ENCODE data around the gene MKNK2.
"Not testable (repeated sequence)": the region's sequence is repeated elsewhere in the genome, so short reads cannot be mapped to it uniquely, and the experiment has no call there.

Gene MKNK2

DNA sequence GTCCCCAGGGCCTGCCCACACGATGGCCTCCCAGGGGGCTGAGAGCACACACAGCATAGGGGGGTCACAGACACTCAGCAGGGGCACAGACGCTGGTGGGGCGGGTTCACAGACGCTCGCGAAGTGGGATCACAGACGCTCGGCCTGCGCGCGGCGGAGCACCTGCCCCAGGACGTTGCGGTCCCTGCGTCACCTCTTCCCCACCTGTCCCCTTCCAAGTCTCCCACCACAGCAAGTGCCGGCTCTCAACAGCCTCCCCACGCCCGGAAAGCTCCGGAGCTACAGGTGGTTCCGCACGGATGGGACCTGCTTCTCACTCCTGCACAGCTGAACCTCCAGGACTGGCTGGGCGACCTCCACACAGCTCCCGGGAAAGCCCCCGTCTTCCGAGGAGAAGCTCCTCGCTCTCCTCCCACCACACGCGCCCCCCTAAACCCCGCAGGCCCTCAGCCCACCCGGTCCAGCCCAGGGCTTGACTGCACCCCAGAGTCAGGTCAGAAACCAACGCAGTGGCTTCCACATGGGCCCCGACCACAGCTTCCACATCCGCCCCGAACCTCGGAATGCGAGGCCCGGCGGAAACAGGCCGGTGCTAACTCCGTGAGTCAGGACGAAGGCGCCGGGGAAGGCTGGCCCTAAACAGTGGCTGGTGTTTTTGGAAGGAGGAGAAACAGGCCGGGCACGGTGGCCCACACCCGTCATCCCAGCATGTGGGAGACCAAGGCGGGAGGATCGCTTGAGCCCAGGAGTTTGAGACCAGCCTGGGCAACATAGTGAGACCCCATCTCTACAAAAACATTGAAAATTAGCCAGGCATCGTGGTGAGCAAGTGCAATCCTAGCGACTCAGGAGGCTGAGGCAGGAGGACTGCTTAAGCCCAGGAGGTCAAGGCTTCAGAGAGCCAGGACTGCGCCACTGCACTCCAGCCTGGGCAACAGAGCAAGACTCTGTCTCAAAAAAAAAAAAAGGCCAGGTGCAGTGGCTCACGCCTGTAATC, 52.0 kb downstream of the MKNK2 start:
- FAIRE-seq (no peak), DNase-seq (ENCODE audit: insufficient read length, low spot score) (no peak)

DNA sequence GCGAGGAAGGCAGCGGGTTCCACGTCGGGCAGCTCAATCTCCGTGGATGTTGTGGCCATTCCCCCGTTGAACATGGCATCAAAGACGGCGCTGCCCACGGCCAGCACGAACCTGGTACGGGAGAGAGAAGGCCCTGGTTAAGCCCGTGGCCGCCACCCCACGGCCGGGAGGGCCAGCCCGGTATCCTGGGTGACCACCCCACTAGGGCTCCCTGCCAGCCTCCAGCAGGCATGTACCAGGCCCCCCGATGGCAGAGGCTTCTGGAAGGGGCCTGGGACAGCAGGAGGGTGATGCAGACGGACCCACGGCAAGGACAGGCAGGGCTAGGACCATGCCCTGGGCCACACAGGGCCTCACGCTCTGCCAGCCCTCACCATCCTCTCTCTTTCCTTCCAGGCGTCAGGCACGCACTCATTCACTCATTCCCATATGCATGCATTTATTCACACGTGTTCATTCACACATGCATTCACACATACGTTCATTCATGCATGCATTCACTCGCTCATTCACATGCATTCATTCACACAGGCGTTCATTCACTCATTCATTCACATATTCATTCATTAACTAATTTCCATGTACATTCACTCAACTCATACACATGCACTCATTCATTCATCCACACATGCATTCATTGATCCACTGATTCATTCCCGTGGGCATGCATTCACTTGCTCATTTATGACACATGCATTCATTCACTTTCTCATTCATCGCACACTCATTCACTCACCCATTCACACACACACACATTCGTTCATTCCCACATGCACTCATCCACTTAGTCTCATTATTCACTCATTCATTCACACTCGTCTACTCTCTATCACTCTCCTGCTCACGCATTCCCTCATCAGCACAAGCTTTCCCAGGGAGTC, 53.5 kb downstream of the MKNK2 start:
- FAIRE-seq: no peak
- no peak for DNase-seq (ENCODE audit: insufficient read length, low spot score)

DNA sequence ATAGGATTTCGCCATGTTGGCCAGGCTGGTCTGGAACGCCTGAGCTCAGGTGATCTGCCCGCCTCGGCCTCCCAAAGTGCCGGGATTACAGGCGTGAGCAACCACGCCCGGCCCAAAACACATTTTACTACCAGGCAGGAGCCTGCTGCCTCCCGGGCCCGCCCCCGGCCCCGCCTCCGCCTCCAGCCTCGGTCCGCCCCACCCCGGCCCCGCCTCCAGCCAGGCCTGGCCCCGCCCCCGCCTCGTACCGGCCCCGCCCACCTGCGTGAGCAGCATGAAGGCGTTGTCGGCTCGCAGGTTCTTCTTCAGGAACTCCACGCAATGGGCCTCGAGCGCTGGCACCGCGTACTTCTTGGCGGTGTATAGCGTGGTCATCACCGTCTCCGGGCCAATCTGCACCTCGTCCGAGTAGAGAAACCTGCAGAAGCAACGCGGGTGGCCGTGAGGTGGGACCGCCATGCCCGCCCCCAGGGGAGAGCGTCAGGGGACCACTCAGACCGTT, 58.2 kb downstream of the MKNK2 start:
- FAIRE-seq (no peak), DNase-seq (ENCODE audit: insufficient read length, low spot score) (no peak)

DNA sequence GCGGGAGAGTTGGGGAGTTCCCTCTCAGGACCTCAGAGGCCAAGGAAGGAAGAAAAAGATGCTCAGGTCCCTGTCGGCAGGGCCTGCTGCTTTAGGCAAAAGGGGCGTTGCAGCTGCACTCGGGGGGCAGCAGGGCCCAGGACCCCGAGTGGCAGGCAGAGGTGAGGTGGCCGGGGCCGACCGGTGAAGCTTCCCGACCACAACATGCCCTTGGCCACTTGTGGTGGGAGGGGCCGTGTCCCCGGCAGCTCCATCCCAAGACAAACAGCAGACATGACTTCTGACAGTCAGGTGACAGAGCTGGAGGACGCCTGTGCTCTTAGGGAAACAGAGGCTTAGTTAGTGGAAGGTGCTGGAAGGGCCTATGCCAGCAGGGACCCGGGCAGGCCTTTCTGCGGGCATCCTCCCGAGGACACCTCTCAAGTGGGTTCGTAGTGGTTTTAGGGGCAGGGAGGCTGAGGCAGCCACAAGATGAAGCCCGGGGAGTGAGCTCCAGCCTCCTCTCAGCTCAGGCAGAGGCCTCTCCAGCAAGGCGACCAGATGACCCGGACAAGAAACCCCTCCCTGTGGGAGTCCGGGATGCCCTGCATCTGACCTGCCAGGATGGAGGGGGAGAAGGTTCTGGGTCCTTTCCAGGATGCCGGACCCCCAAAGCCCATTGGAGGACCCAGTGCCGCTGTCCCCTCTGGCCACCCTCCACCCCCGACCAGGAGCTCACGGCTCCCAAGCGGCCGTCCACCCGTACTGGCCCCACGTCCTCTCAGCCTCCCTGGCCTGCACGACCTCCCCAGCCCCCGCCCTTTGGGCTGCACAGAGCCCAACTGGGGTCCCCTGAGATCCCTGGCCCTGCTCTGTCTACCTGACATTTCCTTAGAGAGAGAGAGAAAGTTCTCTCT, 59.8 kb downstream of the MKNK2 start:
- DNase-seq (ENCODE audit: insufficient read length, low spot score) (no peak), FAIRE-seq (no peak)

DNA sequence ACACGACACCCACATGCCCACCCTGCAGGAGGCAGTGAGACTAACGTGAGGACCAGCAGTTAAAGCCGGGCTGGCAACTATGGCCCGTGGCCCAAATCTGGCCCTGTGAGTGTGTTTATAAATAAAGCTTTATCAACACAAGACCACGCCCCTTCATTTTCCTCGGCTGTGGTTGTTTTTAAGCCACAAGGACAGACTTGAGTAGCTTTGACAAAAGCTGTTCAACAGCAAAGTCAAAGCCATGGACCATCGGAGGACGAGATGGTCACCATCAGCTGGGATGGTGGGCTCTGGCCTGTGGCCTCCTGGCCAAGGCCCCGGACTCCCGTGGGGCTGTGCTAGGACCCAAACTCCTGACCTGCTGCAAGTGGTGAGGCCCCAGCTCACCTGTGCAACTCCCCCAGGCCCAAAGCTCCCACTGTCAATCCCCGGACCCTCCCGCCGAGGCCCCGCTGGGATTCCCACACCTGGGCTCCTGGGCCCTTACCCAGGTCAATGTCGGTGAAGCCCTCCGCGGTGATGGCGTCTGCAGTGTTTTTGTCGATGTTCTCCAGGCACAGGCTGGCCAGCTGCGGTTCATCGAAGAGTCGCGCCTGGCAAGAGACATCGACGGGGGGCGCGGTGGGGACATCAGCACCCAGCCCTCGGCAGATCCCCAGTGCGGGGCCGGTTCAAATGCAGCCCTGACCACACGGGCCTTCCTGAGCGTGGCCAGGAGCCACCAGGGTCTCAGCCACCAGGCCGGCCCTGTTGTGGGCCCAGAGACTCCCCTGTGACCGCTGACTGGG, 60.6 kb downstream of the MKNK2 start:
- no peak for FAIRE-seq
- DNase-seq (ENCODE audit: insufficient read length, low spot score): no peak

DNA sequence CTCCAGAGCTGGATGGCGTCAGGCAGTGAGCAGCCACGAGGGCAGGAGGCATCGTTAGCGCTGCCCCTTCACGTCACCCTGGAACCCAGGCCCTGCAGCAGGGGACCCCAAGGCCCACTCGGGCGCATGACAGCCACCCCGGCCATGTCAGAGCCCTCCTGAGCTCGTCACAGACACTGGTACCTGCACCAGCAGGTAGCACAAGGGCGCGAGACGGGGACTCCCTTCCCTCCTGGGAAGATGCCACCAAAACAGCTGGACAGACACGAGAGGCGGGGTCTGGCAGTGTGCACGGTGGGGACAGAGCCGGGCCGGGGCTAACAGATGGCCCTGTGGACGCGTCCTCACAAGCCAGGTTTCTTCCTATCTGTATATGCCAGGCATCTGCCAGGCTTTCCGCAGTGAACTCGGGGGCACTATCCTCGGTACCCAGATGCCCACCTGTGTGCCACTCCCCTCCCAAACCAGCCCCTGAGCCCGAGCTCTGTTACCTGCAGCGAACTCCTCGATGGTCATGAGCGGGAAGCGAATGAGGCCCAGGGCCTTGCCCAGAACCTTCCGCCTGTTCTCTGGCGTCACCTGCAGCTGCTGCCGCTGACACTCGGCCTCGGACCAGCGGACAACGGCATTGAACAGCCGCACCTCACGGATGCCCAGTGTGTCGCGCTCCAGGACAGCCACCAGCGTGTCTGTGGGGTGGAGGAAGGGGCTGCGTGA, 61.4 kb downstream of the MKNK2 start:
- FAIRE-seq (no peak), DNase-seq (ENCODE audit: insufficient read length, low spot score) (no peak)

DNA sequence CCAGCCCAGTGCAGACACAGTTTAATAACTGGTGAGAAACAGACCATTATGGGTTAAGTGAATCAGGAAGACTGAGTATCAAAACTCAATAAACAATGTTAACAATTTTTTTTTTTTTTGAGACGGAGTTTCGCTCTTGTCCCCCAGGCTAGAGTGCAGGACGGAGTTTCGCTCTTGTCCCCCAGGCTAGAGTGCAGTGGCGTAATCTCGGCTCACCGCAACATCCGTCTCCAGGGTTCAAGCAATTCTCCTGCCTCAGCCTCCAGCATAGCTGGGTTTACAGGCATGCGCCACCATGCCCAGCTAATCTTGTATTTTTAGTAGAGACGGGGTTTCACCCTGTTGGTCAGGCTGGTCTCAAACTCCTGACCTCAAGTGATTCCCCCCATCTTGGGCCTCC, 62.6 kb downstream of the MKNK2 start:
- FAIRE-seq; DNase-seq (ENCODE audit: insufficient read length, low spot score): not testable (repeated sequence)

Measured in GM19239 (cell line).